MCF 10A (cell line): Measurements from ENCODE around the gene H1-8. TPM values are rescaled to one million over a fixed set of nuclear protein-coding genes. Genes with fewer than 3 reads are reported as not detected.

ENCODE experiments used
- BruUV-seq: library from RNA; stranded (reverse); fragments of 400-500 nt; replicated peaks from 2 replicates; lab custom pipeline; 2021; lab: Mats Ljungman, UMichigan
- CTCF ChIA-PET: fragments of 300-600 bp; sonication (Branson Sonifier 250); formaldehyde crosslinking; extraction: SDS; loops from one replicate; lab custom pipeline; 2021; ENCODE audit warnings: antibody characterized with exemption, inconsistent platforms; lab: Yijun Ruan, JAX
- POLR2A ChIA-PET: fragments of 300-600, 350-650 bp; sonication (Branson Sonifier 250); formaldehyde crosslinking; extraction: SDS; loops from one replicate; lab custom pipeline; 2020; ENCODE audit warnings: antibody characterized with exemption, inconsistent platforms; lab: Yijun Ruan, JAX
- DNase-seq: peaks from one replicate; pipeline ENCODE4 v3.0.0-alpha.2; 2018; ENCODE audit not compliant: unreplicated experiment
- H3K27ac Mint-ChIP-seq: one replicate; pipeline ENCODE4 v1.8.0; 2022; ENCODE audit warnings: mild to moderate bottlenecking, low read depth, mixed read lengths; ENCODE audit not compliant: unreplicated experiment
- H3K27me3 Mint-ChIP-seq: one replicate; pipeline ENCODE4 v1.8.0; 2022; ENCODE audit warnings: mixed read lengths; ENCODE audit not compliant: insufficient read depth, unreplicated experiment
- H3K36me3 Mint-ChIP-seq: one replicate; pipeline ENCODE4 v1.8.0; 2022; ENCODE audit warnings: mild to moderate bottlenecking, moderate library complexity, mixed read lengths; ENCODE audit not compliant: insufficient read depth, unreplicated experiment
- H3K4me1 Mint-ChIP-seq: one replicate; pipeline ENCODE4 v1.8.0; 2022; ENCODE audit warnings: mixed read lengths; ENCODE audit not compliant: insufficient read depth, unreplicated experiment
- H3K4me3 Mint-ChIP-seq: one replicate; pipeline ENCODE4 v1.8.0; 2022; ENCODE audit warnings: mild to moderate bottlenecking, moderate library complexity, mixed read lengths; ENCODE audit not compliant: unreplicated experiment
- H3K9me3 Mint-ChIP-seq: one replicate; pipeline ENCODE4 v1.8.0; 2022; ENCODE audit warnings: mixed read lengths; ENCODE audit not compliant: unreplicated experiment
- CTCF ChIP-seq: fragments of 200-600 bp; IDR thresholded peaks from one replicate; pipeline ENCODE4 v1.8.0; 2022; ENCODE audit warnings: antibody characterized with exemption, mild to moderate bottlenecking; ENCODE audit not compliant: unreplicated experiment
- intact Hi-C: fragments of 100-400 bp; cut with micrococcal nuclease; formaldehyde crosslinking; loops from 2 replicates; pipeline ENCODE4 v1.14.1; 2022
- total RNA-seq: library from RNA; stranded (reverse); gene quantifications from 2 replicates; pipeline ENCODE4 v1.2.3, GENCODE V29; 2022

H1-8 gene
- total RNA-seq, 1 experiment from 2014 or later, result not detected

GRCh38 chr3:129582799-129583198 lies 39.8 kb downstream of the H1-8 start:
- intact Hi-C loops, result no loop called here
- no peak overlapping the region for H3K4me3 Mint-ChIP-seq
- BruUV-seq, result no TSS peak
- POLR2A ChIA-PET, result no interaction called here
- CTCF ChIA-PET, result no interaction called here
- H3K9me3 Mint-ChIP-seq, result no peaks in the 10 kb centered on the region
- no peak for TF ChIP-seq CTCF
- H3K36me3 Mint-ChIP-seq, result no peaks in the 10 kb centered on the region
- DNase-seq, result no peak
- H3K27me3 Mint-ChIP-seq, result no peaks in the 10 kb centered on the region
- H3K27ac Mint-ChIP-seq, result no peak overlapping the region
- peaks cover 6% of the 10 kb centered on the region for H3K4me1 Mint-ChIP-seq

GRCh38 chr3:129583289-129583688 lies 40.3 kb downstream of the H1-8 start:
- peaks cover 6% of the 10 kb centered on the region for H3K4me1 Mint-ChIP-seq
- H3K27ac Mint-ChIP-seq, result no peak overlapping the region
- H3K27me3 Mint-ChIP-seq, result no peaks in the 10 kb centered on the region
- intact Hi-C loops, result no loop called here
- ChIA-PET CTCF (no interaction called here), POLR2A (no interaction called here)
- H3K36me3 Mint-ChIP-seq, result no peaks in the 10 kb centered on the region
- BruUV-seq, result no TSS peak
- no peak for DNase-seq
- TF ChIP-seq CTCF, result no peak
- H3K4me3 Mint-ChIP-seq, result no peak overlapping the region
- H3K9me3 Mint-ChIP-seq, result no peaks in the 10 kb centered on the region

GRCh38 chr3:129584631-129585030 lies 41.7 kb downstream of the H1-8 start:
- no peak for DNase-seq
- no peaks in the 10 kb centered on the region for H3K27me3 Mint-ChIP-seq
- no peak overlapping the region for H3K27ac Mint-ChIP-seq
- intact Hi-C loops, result no loop called here
- H3K4me3 Mint-ChIP-seq, result no peak overlapping the region
- no peaks in the 10 kb centered on the region for H3K9me3 Mint-ChIP-seq
- H3K4me1 Mint-ChIP-seq, result peaks cover 6% of the 10 kb centered on the region
- no peak for TF ChIP-seq CTCF
- H3K36me3 Mint-ChIP-seq, result no peaks in the 10 kb centered on the region
- BruUV-seq, result no TSS peak
- POLR2A ChIA-PET, result no interaction called here
- CTCF ChIA-PET, result no interaction called here

- no peak for TF ChIP-seq CTCF
- no TSS peak for BruUV-seq
- no peak overlapping the region for H3K4me3 Mint-ChIP-seq
- CTCF ChIA-PET, result interaction anchor here (0.6 kb wide), 1 partner anchor 17 kb away, joined by 3 read pairs; no protein-coding TSS in a partner anchor
- POLR2A ChIA-PET, result no interaction called here
- peaks cover 6% of the 10 kb centered on the region for H3K4me1 Mint-ChIP-seq
- H3K36me3 Mint-ChIP-seq, result no peaks in the 10 kb centered on the region
- intact Hi-C loops, result no loop called here
- no peak for DNase-seq
- H3K27me3 Mint-ChIP-seq, result no peaks in the 10 kb centered on the region
- no peaks in the 10 kb centered on the region for H3K9me3 Mint-ChIP-seq
- H3K27ac Mint-ChIP-seq, result no peak overlapping the region
These were observed 43.1 kb downstream of the H1-8 start for GRCh38 chr3:129585949-129586657.
